ENCODE data around the gene SLF1.

SLF1 gene

GRCh38 chr5:94667937-94668336 lies 49.5 kb downstream of the SLF1 start:
- no peak for DNase-seq

DNA sequence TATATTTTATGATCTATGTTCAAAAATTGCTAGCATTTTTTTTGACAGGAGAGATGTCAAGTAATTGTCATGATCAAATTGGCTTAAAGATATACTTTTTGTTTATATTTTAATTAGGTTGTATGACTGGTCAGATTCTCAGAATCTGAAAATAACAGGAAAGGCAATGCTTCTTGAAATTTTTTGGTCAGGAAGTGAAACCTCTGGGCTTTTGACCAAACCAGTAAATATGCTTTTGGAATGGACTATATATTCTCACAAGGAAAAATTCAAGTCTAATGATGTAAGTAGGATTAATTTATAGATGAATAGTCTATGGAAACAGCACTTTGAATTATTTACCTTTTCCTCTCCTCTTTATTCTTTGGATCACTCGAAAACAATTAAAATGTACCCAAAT lies 52.3 kb downstream of the SLF1 start:
- DNase-seq: no peak

- DNase-seq: no peak
Observed at GRCh38 chr5:94672746-94673145, 54.3 kb downstream of the SLF1 start.

DNA sequence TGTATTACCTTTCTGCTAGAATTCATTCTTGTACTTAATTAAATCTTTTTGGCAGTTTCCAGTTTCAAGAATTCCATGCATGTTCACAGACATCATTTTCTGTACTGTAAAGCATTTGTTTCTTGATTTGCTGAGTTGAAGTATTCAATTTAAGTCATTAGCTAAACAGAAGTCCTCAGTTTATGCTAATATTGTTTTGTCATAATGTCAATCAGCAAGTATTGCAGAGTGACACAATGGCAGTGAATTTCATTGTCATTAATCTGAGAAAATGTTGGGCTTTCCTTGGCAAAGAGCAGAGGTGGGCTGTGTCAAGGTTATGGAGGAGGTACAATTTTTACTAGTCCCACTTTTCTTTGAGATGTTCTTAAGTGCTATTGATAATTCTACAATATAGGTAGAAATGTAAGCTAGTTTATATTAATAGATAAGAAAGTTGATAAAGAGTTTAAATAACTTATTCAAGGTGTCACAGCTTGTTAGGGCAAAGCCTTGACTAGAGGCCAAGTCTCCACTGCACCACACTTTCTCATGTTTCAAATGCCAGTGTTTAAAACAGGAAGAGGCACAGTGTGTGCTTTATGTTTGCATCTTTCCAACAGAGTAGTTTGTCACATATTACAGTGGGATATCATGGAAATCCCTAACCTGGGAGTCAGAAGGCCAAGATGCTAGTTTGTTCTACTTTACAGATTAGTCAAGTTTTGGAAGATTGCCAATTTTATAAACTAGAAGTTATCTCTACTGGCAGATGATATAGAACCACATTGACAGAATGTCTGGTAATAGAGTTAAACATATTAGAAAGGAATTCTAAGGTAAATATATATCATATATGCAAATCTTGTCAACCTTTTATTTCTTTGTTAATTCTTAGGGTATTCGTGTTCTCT lies 56.3 kb downstream of the SLF1 start:
- no peak for DNase-seq

- no peak for DNase-seq
Observed at GRCh38 chr5:94675965-94676618, 57.6 kb downstream of the SLF1 start.

- no peak for DNase-seq
Observed at GRCh38 chr5:94682814-94683520, 64.5 kb downstream of the SLF1 start.

GRCh38 chr5:94689908-94690307 lies 71.4 kb downstream of the SLF1 start:
- no peak for DNase-seq

- DNase-seq: no peak
Observed at GRCh38 chr5:94690778-94691177, 72.3 kb downstream of the SLF1 start.

- DNase-seq: no peak
Observed at GRCh38 chr5:94691291-94691690, 72.8 kb downstream of the SLF1 start.

- DNase-seq: no peak
Observed at GRCh38 chr5:94691949-94692348, 73.5 kb downstream of the SLF1 start.

DNA sequence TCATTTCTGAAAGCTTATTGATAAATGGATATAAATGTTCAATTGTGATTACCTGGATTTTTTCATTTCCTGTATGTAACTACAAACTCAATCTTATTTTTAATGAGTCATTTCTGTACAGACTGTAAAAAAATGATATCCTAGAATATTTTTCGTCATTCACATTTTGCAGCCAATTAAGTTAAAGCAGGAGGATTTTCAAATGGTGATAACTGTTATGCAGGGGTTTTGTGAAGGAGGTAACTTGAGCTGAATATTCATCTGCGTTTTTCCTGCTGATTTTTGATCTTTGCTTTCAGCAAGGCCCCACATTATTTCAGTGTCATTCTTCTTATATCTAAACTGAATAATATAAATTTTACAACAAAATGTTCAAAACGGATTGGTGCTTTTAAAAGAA lies 74.1 kb downstream of the SLF1 start:
- DNase-seq: no peak

- no peak for DNase-seq
Observed at GRCh38 chr5:94693043-94693822, 74.8 kb downstream of the SLF1 start.

DNA sequence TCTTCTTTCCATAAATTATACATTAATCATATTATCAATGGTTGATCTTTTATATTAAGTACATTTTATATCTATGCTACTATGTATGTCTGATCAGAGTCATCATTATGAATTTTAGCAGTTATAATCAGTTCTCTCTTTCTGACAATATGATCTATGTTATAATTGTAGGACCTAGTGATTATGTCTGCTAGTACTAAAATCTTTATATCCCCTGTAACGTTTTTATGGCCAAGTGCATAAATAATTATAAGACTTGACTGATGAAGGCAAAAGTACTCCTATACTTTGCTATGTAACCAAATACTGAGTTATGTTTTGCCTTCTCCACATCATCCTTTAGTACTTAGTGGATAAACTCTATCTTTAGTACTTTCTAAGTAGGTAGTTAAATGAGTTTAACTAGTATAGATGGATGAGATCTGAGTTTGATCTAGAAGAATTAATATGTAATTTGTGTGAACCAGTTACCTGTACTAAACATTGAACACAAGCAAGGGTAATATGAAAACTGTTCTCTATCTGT lies 75.4 kb downstream of the SLF1 start:
- no peak for DNase-seq

- DNase-seq: no peak
Observed at GRCh38 chr5:94694671-94695070, 76.2 kb downstream of the SLF1 start.

DNA sequence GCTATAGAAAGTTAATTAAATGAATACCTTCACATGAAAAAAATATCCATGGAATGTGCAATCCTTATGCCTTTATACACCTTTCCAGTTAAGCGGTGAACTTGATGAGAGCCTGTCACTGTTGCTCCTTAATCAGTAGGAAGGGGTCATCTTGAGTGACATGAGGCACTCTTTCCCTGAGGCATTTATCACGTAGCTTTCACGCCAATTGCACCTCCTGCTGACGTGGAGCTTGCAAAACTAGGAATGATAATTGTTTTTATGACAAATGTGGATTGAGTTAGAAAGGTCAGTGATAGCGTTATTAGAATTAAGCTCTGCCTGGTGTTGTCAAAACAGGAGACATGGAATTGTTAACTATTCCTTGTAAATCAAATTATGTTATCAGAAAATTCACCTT lies 79.7 kb downstream of the SLF1 start:
- no peak for DNase-seq

DNA sequence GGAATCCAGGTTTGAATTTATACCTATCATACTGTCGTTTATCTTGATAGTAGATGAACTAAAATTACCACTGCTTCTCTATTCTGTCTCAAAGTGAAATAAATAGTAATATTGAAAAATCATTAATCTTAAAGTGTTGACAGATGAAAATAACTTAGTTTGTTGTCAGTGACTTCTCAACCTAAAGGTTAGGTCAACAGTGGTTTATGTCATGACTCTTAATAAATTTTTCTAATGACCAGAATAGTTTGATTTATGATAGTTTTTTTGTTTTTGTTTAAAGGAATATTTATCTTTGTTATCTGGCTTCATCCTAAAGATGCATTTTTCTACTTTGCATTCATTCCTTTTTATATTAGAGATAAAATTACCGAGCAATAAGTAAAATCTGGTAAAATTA lies 81.1 kb downstream of the SLF1 start:
- DNase-seq: no peak

DNA sequence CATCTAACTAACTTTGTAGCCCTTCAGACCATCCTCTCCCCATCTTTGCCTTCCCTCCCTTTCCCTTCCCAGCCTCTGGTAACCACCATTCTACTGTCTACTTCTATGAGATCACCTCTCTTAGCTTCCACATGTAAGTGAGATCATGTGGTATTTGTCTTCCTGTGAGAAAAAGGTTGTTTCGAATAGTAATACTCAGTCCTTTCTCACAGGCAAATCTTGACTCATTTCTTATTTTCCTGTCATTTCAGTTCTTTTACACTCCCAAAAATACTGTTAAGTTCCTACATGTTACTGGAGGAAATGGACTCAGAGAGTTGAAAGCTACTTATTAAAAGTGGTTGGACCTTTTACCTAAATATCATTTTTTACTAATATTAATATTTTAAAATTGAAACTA lies 82.1 kb downstream of the SLF1 start:
- no peak for DNase-seq

DNA sequence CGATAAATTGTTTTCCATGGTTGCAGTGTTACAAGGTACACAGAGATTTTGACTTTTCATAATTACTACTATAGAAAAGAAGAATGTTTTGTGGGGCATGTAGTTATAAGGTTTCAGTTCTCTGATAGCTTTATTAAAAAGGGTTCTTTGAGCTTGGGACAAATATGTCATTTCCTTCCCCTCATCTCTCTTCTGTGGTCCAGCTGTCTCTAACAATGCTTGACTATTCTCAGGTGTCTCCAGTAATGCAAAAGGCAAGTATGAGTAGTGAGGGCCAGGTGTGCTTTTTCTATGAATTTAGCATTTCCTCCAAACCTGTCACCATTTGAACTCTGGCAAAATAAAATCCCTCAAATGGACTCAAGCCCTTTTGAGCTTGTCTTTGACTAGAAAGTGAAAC lies 84.3 kb downstream of the SLF1 start:
- no peak for DNase-seq

GRCh38 chr5:94705427-94705826 lies 87.0 kb downstream of the SLF1 start:
- no peak for DNase-seq

GRCh38 chr5:94707359-94707758 lies 88.9 kb downstream of the SLF1 start:
- no peak for DNase-seq

GRCh38 chr5:94709277-94709676 lies 90.8 kb downstream of the SLF1 start:
- no peak for DNase-seq

DNA sequence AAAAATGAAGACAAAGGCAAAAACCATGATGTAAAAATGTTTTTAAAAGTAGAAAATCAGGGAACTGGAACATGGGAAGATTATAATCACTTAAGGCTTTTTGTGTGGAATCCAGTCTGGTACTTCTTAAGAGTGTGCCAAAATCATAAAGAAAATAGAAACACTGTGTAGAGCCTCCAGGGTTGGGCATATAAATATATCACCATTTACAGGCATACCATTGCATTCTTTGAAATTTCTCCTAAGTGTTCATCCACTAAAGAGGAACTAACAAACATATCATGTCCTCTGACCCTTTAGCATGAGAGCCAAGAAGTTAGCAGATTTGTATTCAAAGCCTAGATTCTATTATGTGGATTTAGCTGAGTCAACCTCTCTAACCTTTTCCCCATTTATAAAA lies 93.3 kb downstream of the SLF1 start:
- no peak for DNase-seq

GRCh38 chr5:94715768-94716167 lies 97.3 kb downstream of the SLF1 start:
- no peak for DNase-seq
